Parathyroid adenoma (tissue), 2 donors: ENCODE results near the gene KCNH2.

Source experiments
- H2AFZ ChIP-seq: fragments of 300-600 bp; sonication (generic); one replicate; pipeline ENCODE4 v1.7.0; 2017; ENCODE audit warnings: antibody characterized with exemption, mild to moderate bottlenecking
- H3K27ac ChIP-seq: fragments of 300-600 bp; sonication (generic); one replicate; pipeline ENCODE4 v1.7.0; 2017
- H3K27me3 ChIP-seq: fragments of 300-600 bp; sonication (generic); one replicate; pipeline ENCODE4 v1.7.0; 2017; ENCODE audit warnings: low read length; ENCODE audit not compliant: control insufficient read depth, insufficient read depth
- H3K36me3 ChIP-seq: fragments of 300-600 bp; sonication (generic); one replicate; pipeline ENCODE4 v1.7.0; 2017; ENCODE audit warnings: low read length; ENCODE audit not compliant: control insufficient read depth, insufficient read depth
- H3K4me1 ChIP-seq: fragments of 300-600 bp; sonication (generic); one replicate; pipeline ENCODE4 v1.7.0; 2017; ENCODE audit warnings: control low read depth
- H3K4me2 ChIP-seq: fragments of 300-600 bp; sonication (generic); one replicate; pipeline ENCODE4 v1.7.0; 2017; ENCODE audit warnings: low read length
- H3K4me3 ChIP-seq: fragments of 300-600 bp; sonication (generic); one replicate; pipeline ENCODE4 v1.7.0; 2017; ENCODE audit warnings: low read depth, low read length
- H3K79me2 ChIP-seq: fragments of 300-600 bp; sonication (generic); one replicate; pipeline ENCODE4 v1.7.0; 2017; ENCODE audit warnings: control low read depth
- H3K9ac ChIP-seq: fragments of 300-600 bp; sonication (generic); one replicate; pipeline ENCODE4 v1.7.0; 2017; ENCODE audit warnings: mild to moderate bottlenecking
- H3K9me3 ChIP-seq: fragments of 300-600 bp; sonication (generic); one replicate; pipeline ENCODE4 v1.7.0; 2017; ENCODE audit warnings: low read length; ENCODE audit not compliant: control insufficient read depth
- TF ChIP-seq, protein P1 (sequence below): fragments of 300-600 bp; sonication (generic); IDR thresholded peaks from one replicate; pipeline ENCODE4 v1.7.0; 2017; ENCODE audit warnings: antibody characterized with exemption, mild to moderate bottlenecking
- donor health status: primary hyperparathyroidism.

KCNH2 gene

GRCh38 chr7:150996376-150997074 is 18.4 kb upstream of the KCNH2 start:
- H2AFZ ChIP-seq: no peak overlapping the region
- TF ChIP-seq, protein P1, sequence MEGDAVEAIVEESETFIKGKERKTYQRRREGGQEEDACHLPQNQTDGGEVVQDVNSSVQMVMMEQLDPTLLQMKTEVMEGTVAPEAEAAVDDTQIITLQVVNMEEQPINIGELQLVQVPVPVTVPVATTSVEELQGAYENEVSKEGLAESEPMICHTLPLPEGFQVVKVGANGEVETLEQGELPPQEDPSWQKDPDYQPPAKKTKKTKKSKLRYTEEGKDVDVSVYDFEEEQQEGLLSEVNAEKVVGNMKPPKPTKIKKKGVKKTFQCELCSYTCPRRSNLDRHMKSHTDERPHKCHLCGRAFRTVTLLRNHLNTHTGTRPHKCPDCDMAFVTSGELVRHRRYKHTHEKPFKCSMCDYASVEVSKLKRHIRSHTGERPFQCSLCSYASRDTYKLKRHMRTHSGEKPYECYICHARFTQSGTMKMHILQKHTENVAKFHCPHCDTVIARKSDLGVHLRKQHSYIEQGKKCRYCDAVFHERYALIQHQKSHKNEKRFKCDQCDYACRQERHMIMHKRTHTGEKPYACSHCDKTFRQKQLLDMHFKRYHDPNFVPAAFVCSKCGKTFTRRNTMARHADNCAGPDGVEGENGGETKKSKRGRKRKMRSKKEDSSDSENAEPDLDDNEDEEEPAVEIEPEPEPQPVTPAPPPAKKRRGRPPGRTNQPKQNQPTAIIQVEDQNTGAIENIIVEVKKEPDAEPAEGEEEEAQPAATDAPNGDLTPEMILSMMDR: no peak
- no peak overlapping the region for H3K4me3 ChIP-seq
- H3K36me3 ChIP-seq: no peaks in the 10 kb centered on the region
- no peaks in the 10 kb centered on the region for H3K27me3 ChIP-seq
- H3K4me1 ChIP-seq: no peaks in the 10 kb centered on the region
- H3K27ac ChIP-seq: no peak overlapping the region
- H3K79me2 ChIP-seq: no peaks in the 10 kb centered on the region
- no peak overlapping the region for H3K4me2 ChIP-seq
- no peak overlapping the region for H3K9ac ChIP-seq
- H3K9me3 ChIP-seq: no peaks in the 10 kb centered on the region

DNA sequence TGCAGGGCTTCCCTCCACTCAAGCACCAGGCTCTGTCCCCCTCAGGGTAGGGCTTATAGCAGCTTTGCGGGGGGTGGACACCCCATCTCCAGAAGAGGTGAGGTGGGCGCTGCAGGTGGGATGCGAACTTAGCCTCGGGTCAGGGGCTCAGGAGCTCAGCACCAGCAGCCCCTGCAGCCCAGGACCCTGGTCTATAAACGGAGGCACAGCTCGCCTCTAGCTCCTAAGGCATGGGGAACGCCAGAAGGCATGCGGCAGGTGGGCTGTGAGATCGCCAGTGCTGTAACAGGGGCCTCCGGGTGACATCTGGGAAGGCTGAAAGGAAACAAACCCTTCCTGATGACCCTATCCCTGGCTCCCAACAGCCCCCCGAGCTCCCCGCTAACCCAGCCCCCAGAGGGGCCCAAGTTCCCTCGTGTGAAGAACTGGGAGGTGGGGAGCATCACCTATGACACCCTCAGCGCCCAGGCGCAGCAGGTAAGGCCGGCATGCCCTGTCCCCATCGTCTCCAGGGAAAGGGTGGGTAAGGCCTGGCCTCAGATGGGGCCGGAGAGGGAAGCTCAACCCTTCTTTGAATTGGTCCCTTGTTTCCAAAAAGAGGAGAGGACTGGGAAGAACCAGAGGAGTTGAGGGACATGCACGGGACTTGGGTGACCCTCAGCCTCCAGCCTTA is 16.9 kb upstream of the KCNH2 start:
- H3K27ac ChIP-seq: no peak overlapping the region
- H3K9ac ChIP-seq: no peak overlapping the region
- H3K27me3 ChIP-seq: no peaks in the 10 kb centered on the region
- H3K4me1 ChIP-seq: no peaks in the 10 kb centered on the region
- H3K4me2 ChIP-seq: peak overlapping the region; percentile 22
- H3K4me3 ChIP-seq: no peak overlapping the region
- TF ChIP-seq, protein P1: no peak
- H2AFZ ChIP-seq: no peak overlapping the region
- H3K9me3 ChIP-seq: no peaks in the 10 kb centered on the region
- H3K79me2 ChIP-seq: no peaks in the 10 kb centered on the region
- H3K36me3 ChIP-seq: no peaks in the 10 kb centered on the region

DNA sequence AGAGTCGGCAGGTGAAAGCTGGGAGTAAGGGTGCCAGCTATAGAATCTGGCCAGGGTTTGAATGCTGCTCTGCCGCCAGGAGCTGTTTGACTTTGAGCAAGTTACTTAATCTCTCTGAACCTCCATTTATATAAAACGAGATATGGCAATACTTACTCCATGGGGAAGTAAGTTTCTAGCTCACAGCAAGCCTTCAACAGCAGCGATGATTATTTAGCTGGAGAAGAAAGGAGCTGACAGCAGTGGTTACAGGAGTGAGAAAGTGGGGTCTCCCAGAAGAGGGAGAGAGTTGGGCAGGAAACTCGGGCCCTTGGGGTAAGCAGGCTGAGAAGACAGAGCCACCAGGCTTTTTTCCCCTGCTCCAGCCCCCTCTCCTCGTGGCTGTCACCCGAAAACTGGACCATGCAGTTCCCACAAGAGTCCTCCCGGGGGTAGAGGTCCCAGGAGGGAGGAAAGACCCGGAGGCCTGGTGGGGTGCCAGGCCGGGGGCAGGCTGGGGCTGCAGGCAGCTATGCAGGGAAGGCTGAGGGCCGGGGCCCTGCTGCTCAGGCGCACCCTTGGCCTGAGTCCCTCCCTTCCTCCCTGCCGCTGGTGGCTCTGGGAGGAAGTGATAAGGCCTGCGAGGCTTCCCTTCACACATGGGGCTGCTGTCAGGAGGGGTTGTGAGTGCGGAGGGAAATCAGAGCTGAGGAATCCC is 16.2 kb upstream of the KCNH2 start:
- Histone ChIP-seq H3K27ac (peak overlapping the region; percentile 24), H3K36me3 (no peaks in the 10 kb centered on the region), H2AFZ (no peak overlapping the region), H3K4me3 (peak overlapping the region; percentile 22), H3K79me2 (no peaks in the 10 kb centered on the region), H3K27me3 (no peaks in the 10 kb centered on the region), H3K4me2 (peak overlapping the region; percentile 22), H3K9me3 (no peaks in the 10 kb centered on the region), H3K9ac (no peak overlapping the region), H3K4me1 (no peaks in the 10 kb centered on the region)
- TF ChIP-seq, protein P1: no peak

DNA sequence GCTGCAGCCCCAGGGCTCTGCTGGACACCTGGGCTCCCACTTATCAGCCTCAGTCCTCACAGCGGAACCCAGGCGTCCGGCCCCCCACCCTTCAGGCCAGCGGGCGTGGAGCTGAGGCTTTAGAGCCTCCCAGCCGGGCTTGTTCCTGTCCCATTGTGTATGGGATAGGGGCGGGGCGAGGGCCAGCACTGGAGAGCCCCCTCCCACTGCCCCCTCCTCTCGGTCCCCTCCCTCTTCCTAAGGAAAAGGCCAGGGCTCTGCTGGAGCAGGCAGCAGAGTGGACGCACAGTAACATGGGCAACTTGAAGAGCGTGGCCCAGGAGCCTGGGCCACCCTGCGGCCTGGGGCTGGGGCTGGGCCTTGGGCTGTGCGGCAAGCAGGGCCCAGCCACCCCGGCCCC is 15.4 kb upstream of the KCNH2 start:
- Histone ChIP-seq H3K4me2 (no peak overlapping the region), H3K27me3 (no peaks in the 10 kb centered on the region), H3K4me3 (no peak overlapping the region), H3K4me1 (no peaks in the 10 kb centered on the region), H3K9ac (no peak overlapping the region), H3K27ac (peak overlapping the region; percentile 62), H3K36me3 (no peaks in the 10 kb centered on the region), H2AFZ (no peak overlapping the region), H3K79me2 (no peaks in the 10 kb centered on the region), H3K9me3 (no peaks in the 10 kb centered on the region)
- TF ChIP-seq, protein P1: no peak
